GM12891 (cell line): ENCODE data around the gene TMEM203.

Experiments
- DNase-seq: peaks from one replicate; pipeline ENCODE4 v3.0.0; 2011; ENCODE audit warnings: low spot score; ENCODE audit not compliant: insufficient read length
- FAIRE-seq: peaks from 2 replicates; lab custom pipeline; 2011; peaks lifted over from hg19 to GRCh38; lab: Jason Lieb, UNC
- PAX5 ChIP-seq: IDR thresholded peaks from 2 replicates; pipeline ENCODE4 v1.6.1; 2011; ENCODE audit warnings: low read length, moderate library complexity, mild to moderate bottlenecking; ENCODE audit not compliant: insufficient read depth, severe bottlenecking
- POLR2A ChIP-seq: IDR thresholded peaks from 2 replicates; pipeline ENCODE4 v1.6.1; 2011; ENCODE audit warnings: low read depth, low read length, control low read depth
- POLR2AphosphoS5 ChIP-seq: IDR thresholded peaks from 2 replicates; pipeline ENCODE4 v1.6.1; 2011; ENCODE audit warnings: low read depth, low read length, control low read depth
- POU2F2 ChIP-seq: IDR thresholded peaks from 2 replicates; pipeline ENCODE4 v1.6.1; 2011; ENCODE audit warnings: low read depth, mild to moderate bottlenecking, control low read depth, low read length, moderate library complexity
- SPI1 ChIP-seq: IDR thresholded peaks from 2 replicates; pipeline ENCODE4 v1.6.1; 2011; ENCODE audit warnings: low read depth, low read length, control low read depth
- TAF1 ChIP-seq: IDR thresholded peaks from 2 replicates; pipeline ENCODE4 v1.6.1; 2011; ENCODE audit warnings: low read depth, low read length, control low read depth

Gene TMEM203

GRCh38 chr9:137159105-137160053, 46.1 kb downstream of the TMEM203 start:
- no peak for TF ChIP-seq POU2F2
- TF ChIP-seq TAF1 = no peak
- no peak for TF ChIP-seq POLR2A
- TF ChIP-seq POLR2AphosphoS5 = no peak
- no peak for TF ChIP-seq SPI1
- no peak for TF ChIP-seq PAX5
- FAIRE-seq = peak; percentile 5
- DNase-seq = no peak

DNA sequence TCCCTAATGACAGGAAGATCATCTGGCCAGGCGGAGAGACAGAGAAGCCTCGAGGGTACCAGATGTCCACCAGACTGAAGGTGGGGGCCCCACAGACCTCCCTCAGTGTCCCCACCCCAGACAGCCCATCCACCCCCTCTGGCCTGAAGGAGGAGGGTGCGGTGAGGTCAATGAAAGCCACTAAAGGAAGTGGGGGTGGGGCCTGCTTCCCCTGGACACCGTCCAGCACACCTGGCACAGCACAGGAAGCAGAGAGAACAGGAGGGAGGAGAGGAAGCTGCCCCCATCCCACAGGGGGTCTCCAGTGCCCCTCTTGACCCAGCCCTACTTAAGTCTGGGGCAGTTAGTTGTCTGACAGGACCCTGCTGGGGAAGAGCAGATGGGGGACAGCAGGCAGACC, 46.8 kb downstream of the TMEM203 start:
- FAIRE-seq (no peak), DNase-seq (no peak)
- TF ChIP-seq PAX5 (no peak), POLR2A (no peak), POLR2AphosphoS5 (no peak), POU2F2 (no peak), TAF1 (no peak), SPI1 (no peak)

- TF ChIP-seq TAF1 = no peak
- FAIRE-seq (peak; percentile 68), DNase-seq (no peak)
Measured at GRCh38 chr9:137157618-137158415, 47.6 kb downstream of the TMEM203 start.

GRCh38 chr9:137156567-137157375, 48.7 kb downstream of the TMEM203 start:
- FAIRE-seq = peak; percentile 84
- TF ChIP-seq TAF1 = no peak
- TF ChIP-seq SPI1 = no peak
- TF ChIP-seq POU2F2 = no peak
- no peak for TF ChIP-seq POLR2A
- no peak for TF ChIP-seq POLR2AphosphoS5
- no peak for TF ChIP-seq PAX5
- peak; percentile 73 for DNase-seq
